ENCODE results near the gene ANKRD24. TPM values are rescaled to one million over a fixed set of nuclear protein-coding genes. Genes with fewer than 3 reads are reported as not detected.

Gene ANKRD24
- total and polyA plus RNA-seq, 2 experiments from 2014 or later: 3.7 to 18.0 TPM

- no peak overlapping the region for H2AFZ ChIP-seq
- H3K36me3 Mint-ChIP-seq (ENCODE audit: low read depth): peaks cover 6% of the 10 kb centered on the region; the same call in 2 of the 3 replicates
- H3K4me2 ChIP-seq: no peak overlapping the region
- H3K4me3 Mint-ChIP-seq: no peak overlapping the region
- H3K27ac Mint-ChIP-seq: no peak overlapping the region
- H3K79me2 ChIP-seq (replicated peaks; ENCODE audit: insufficient read depth): no peaks in the 10 kb centered on the region
- no peak overlapping the region for H3K4me3 ChIP-seq
- H3K36me3 ChIP-seq (ENCODE audit: insufficient read depth): no peaks in the 10 kb centered on the region; the same call in 1 of the 2 replicates
- H3K4me1 Mint-ChIP-seq: no peaks in the 10 kb centered on the region
- ATAC-seq: no peak
- H3F3A ChIP-seq (replicated peaks; ENCODE audit: low read depth): no peaks in the 10 kb centered on the region
- H3K9me3 Mint-ChIP-seq: no peaks in the 10 kb centered on the region; the same call in 2 of the 3 replicates
- no peak for DNase-seq (ENCODE audit: low spot score)
- H3K9me2 ChIP-seq (ENCODE audit: insufficient read depth): no peaks in the 10 kb centered on the region
- peaks cover 3% of the 10 kb centered on the region for H3K27me3 Mint-ChIP-seq (ENCODE audit: insufficient read depth, low read depth, poor library complexity)
- H3K4me1 ChIP-seq (ENCODE audit: insufficient read depth): no peaks in the 10 kb centered on the region; the same call in 1 of the 2 replicates
- TF ChIP-seq ETS1 (IDR thresholded peaks at IDR 0.05) (no peak), POLR2AphosphoS5 (IDR thresholded peaks at IDR 0.05; ENCODE audit: low read depth) (no peak), EZH2phosphoT487 (IDR thresholded peaks at IDR 0.05; ENCODE audit: unreplicated experiment) (no peak), NANOG (IDR thresholded peaks at IDR 0.05; ENCODE audit: borderline replicate concordance) (no peak), JUNB (IDR thresholded peaks at IDR 0.05; ENCODE audit: unreplicated experiment) (no peak)
- H4K20me1 ChIP-seq (replicated peaks; ENCODE audit: insufficient read depth): no peaks in the 10 kb centered on the region
- H3K27me3 ChIP-seq (ENCODE audit: insufficient read depth): no peaks in the 10 kb centered on the region
- H3K27ac ChIP-seq (ENCODE audit: low read depth): no peak overlapping the region
These were observed 43.4 kb downstream of the ANKRD24 start for GRCh38 chr19:4225885-4226284.

GRCh38 chr19:4227771-4228170, 45.3 kb downstream of the ANKRD24 start:
- Histone ChIP-seq H3K4me3 (no peak overlapping the region), H4K20me1 (replicated peaks; ENCODE audit: insufficient read depth) (no peaks in the 10 kb centered on the region), H3K27me3 (ENCODE audit: insufficient read depth) (no peaks in the 10 kb centered on the region), H2AFZ (no peak overlapping the region), H3K9me2 (ENCODE audit: insufficient read depth) (no peaks in the 10 kb centered on the region), H3K36me3 (ENCODE audit: insufficient read depth) (no peaks in the 10 kb centered on the region), H3K27ac (ENCODE audit: low read depth) (no peak overlapping the region), H3K4me1 (ENCODE audit: insufficient read depth) (no peaks in the 10 kb centered on the region; the same call in 1 of the 2 replicates), H3K4me2 (no peak overlapping the region), H3F3A (replicated peaks; ENCODE audit: low read depth) (no peaks in the 10 kb centered on the region), H3K79me2 (replicated peaks; ENCODE audit: insufficient read depth) (no peaks in the 10 kb centered on the region)
- H3K27me3 Mint-ChIP-seq (ENCODE audit: insufficient read depth, low read depth, poor library complexity): peaks cover 3% of the 10 kb centered on the region
- no peaks in the 10 kb centered on the region for H3K4me1 Mint-ChIP-seq
- H3K4me3 Mint-ChIP-seq: no peak overlapping the region
- H3K9me3 Mint-ChIP-seq: no peaks in the 10 kb centered on the region; the same call in 2 of the 3 replicates
- peaks cover 4% of the 10 kb centered on the region; the same call in 1 of the 3 replicates for H3K36me3 Mint-ChIP-seq (ENCODE audit: low read depth)
- DNase-seq (ENCODE audit: low spot score) (no peak), ATAC-seq (no peak)
- no peak overlapping the region for H3K27ac Mint-ChIP-seq
- no peak for TF ChIP-seq ETS1 (IDR thresholded peaks at IDR 0.05)
- TF ChIP-seq JUNB (IDR thresholded peaks at IDR 0.05; ENCODE audit: unreplicated experiment): no peak
- no peak for TF ChIP-seq EZH2 (IDR thresholded peaks at IDR 0.05; ENCODE audit: low read depth, unreplicated experiment)
- no peak for TF ChIP-seq ZNF462 (CRISPR knock-in tag; IDR thresholded peaks at IDR 0.05)
- no peak for TF ChIP-seq REST (IDR thresholded peaks at IDR 0.05; ENCODE audit: unreplicated experiment)
- no peak for TF ChIP-seq ZNF331 (CRISPR knock-in tag; IDR thresholded peaks at IDR 0.05; ENCODE audit: low read depth)
- TF ChIP-seq POLR2AphosphoS5 (IDR thresholded peaks at IDR 0.05; ENCODE audit: low read depth): no peak
- no peak for TF ChIP-seq EZH2phosphoT487 (IDR thresholded peaks at IDR 0.05; ENCODE audit: unreplicated experiment)
- TF ChIP-seq NANOG (IDR thresholded peaks at IDR 0.05; ENCODE audit: borderline replicate concordance): no peak
